GM18867 (cell line): Measurements from ENCODE around the gene CDCP2.
"Not testable (repeated sequence)": the region's sequence is repeated elsewhere in the genome, so short reads cannot be mapped to it uniquely, and the experiment has no call there.

Experiments
- ATAC-seq: cut with Tn5 transposase; IDR thresholded peaks from one replicate; pipeline ENCODE4 v1.9.1; 2021; ENCODE audit warnings: mild to moderate bottlenecking, moderate library complexity; ENCODE audit not compliant: unreplicated experiment

The CDCP2 gene

GRCh38 chr1:54168206-54168965 lies 15.6 kb upstream of the CDCP2 start:
- ATAC-seq: no peak

GRCh38 chr1:54167422-54168139 lies 14.8 kb upstream of the CDCP2 start:
- no peak for ATAC-seq

GRCh38 chr1:54166357-54166756 lies 13.6 kb upstream of the CDCP2 start:
- ATAC-seq: not testable (repeated sequence)

DNA sequence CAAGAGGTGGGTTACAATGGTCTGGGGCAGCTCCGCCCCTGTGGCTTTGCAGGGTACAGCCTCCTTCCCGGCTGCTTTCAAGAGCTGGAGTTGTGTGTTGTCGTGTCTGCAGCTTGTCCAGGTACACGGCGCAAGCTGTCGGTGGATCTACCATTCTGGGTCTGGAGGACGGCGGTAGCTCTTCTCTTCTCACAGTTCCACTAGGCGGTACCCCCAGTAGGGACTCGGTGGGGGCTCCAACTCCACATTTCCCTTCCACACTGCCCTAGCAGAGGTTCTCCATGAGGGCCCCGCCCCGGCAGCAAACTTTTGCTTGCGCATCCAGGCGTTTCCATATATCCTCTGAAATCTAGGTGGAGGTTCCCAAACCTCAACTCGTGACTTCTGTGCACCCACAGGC lies 12.3 kb upstream of the CDCP2 start:
- no peak for ATAC-seq

GRCh38 chr1:54163573-54163972 lies 10.8 kb upstream of the CDCP2 start:
- no peak for ATAC-seq

GRCh38 chr1:54163051-54163450 lies 10.3 kb upstream of the CDCP2 start:
- no peak for ATAC-seq

DNA sequence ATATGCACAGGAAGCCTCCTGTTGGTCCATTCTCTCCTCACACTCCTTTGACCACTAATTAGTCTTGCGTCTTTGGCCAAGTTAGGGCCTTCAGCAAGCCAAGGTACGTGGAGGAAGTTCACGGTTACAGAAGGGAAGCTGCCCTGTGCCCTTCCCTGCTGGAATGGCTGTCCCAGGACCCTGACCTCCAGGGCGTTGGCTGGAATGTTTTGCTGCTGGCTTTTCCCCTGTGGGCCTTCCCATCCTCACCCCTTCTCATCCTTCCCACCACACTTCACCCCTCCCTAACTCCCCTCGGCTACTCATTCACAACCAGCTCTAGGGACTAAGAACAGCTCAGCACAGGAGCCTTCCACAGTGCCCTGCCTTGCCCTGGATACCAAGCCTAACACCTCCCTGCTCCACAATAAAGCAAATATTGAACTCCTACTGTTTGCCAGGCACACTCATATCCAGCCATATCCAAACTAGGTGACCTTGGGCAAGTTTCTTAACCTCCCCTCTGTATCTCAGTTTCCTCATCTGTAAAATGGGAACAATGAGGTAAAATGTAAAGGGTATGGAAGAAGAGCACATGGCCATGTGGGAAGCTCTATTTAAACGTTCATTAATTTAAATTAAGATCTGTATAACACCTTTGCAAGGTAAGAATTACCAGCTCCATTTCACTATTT lies 8.8 kb upstream of the CDCP2 start:
- ATAC-seq: no peak

DNA sequence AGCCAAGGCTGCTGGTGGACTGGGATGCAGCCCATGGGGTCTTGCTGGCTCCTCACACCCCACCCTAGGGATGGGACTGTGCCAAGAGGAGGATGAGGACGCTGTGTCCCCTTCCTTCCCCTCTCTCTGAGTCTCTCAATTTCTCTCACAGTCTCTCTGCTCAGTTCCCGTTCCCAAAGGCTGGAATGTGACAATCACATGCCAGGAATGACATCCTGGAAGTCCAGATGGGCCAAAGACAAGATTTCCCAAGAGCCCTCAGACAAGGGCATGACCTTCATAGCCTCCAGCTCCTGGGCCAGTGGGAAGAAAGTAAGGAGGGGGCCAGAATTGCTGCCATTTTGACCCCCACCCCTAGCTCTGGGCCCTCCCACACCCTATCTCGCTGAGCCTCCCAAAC lies 7.6 kb upstream of the CDCP2 start:
- ATAC-seq: no peak

DNA sequence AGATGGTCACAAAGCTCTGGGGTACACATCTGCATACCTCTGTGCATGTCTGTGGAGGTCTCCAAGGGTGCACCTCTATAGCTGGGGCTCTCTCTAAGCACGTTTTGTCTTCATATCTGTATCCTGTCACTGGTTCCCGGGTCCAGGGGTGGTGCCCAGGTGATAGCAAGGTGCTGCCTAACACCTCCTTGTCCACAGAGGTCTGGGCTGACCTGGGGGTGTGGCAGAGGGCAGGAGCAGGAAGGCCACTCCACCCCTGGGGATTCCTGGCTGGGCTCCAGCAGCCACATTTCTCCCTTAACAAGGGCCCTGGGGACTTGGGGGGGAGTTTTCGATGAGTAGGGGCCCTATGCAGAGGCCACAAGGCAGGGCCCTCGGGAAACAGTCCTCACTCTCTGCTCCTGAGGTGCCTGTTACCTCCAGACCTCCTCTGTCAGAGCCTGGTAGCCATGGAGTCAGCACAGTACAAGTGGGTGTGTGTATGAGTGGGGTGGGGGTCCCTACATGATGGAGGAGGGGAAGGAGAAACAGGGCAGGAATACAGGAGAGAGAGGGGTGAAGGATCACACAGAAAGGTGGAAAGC lies 7.0 kb upstream of the CDCP2 start:
- ATAC-seq: no peak

DNA sequence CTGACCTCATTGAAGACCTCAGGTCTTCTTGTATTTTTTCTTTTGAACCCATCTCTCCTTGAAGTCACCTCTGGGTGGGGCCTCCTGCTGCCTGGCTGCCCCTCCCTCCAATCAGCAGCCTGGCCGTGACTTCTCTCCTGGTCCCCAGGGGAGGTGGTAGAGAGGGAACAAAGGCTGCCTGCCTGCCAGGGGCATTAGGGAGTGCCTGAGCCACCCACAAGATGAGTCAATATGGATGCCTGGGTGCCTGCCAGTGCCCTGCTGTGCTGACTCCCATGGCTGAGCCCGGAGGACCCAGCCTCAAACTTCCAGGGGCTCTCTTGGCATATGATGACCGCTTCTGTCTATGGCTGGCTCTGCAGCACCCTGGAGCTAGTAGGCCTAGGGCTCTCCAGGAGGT lies 5.3 kb upstream of the CDCP2 start:
- no peak for ATAC-seq

- no peak for ATAC-seq
Measured at GRCh38 chr1:54157401-54157800, 4.6 kb upstream of the CDCP2 start.

GRCh38 chr1:54156986-54157385 lies 4.2 kb upstream of the CDCP2 start:
- ATAC-seq: no peak

GRCh38 chr1:54156201-54156600 lies 3.4 kb upstream of the CDCP2 start:
- no peak for ATAC-seq

GRCh38 chr1:54153535-54154439 lies 987 bp upstream of the CDCP2 start:
- ATAC-seq: no peak

GRCh38 chr1:54151013-54151412 lies 1.8 kb downstream of the CDCP2 start:
- no peak for ATAC-seq

DNA sequence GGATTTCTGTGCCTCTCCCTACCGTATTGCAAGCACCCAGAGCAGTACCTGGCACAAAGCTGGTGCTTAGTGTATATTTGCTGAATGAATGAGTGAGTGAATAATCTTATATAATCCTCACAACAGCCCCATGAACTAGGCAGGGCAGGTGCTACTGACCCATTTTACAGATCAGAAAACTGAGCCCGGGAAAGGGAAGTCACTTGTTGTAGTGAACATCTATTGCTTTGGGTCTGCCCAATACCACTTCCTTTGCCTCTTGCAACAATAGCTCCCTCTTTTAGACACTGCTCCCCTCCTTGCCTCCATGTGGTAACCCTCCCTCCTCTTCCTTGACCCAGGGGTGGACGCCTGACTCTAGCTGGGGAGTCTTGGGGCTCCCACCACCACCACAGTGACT lies 3.1 kb downstream of the CDCP2 start:
- ATAC-seq: no peak

DNA sequence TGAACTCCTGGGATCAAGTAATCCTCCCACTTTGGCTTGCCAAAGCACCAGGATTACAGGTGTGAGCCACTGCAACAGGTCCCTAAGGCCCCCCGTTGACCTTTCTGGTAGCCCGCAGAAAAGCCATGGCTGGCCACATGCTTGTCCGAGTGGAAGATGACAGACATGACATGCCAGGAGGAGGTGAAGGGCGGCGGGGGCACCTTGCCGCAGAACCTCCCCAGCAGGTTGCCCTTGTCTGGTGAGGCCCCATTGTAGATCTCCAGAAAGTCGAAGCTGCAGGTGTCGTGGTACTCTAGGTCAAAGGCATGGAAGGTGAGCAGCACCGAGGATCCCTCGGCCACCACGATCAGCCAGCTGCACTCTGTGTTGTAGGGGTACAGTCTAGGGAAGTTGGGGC lies 8.4 kb downstream of the CDCP2 start:
- no peak for ATAC-seq

GRCh38 chr1:54142146-54142900 lies 10.5 kb downstream of the CDCP2 start:
- ATAC-seq: no peak

GRCh38 chr1:54139711-54140110 lies 13.1 kb downstream of the CDCP2 start:
- no peak for ATAC-seq

GRCh38 chr1:54138994-54139393 lies 13.8 kb downstream of the CDCP2 start:
- ATAC-seq: no peak
